ENCODE data around the gene PRKAR2B.

- TF ChIP-seq EZH2 (IDR thresholded peaks at IDR 0.05; ENCODE audit: low read depth, unreplicated experiment): no peak
- no peak for TF ChIP-seq REST (IDR thresholded peaks at IDR 0.05; ENCODE audit: unreplicated experiment)
- TF ChIP-seq, protein P1, sequence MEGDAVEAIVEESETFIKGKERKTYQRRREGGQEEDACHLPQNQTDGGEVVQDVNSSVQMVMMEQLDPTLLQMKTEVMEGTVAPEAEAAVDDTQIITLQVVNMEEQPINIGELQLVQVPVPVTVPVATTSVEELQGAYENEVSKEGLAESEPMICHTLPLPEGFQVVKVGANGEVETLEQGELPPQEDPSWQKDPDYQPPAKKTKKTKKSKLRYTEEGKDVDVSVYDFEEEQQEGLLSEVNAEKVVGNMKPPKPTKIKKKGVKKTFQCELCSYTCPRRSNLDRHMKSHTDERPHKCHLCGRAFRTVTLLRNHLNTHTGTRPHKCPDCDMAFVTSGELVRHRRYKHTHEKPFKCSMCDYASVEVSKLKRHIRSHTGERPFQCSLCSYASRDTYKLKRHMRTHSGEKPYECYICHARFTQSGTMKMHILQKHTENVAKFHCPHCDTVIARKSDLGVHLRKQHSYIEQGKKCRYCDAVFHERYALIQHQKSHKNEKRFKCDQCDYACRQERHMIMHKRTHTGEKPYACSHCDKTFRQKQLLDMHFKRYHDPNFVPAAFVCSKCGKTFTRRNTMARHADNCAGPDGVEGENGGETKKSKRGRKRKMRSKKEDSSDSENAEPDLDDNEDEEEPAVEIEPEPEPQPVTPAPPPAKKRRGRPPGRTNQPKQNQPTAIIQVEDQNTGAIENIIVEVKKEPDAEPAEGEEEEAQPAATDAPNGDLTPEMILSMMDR (conservative IDR thresholded peaks at IDR 0.05; ENCODE audit: low read depth in 2 of 2): no peak
Measured at GRCh38 chr7:107162475-107162874, 118.0 kb downstream of the PRKAR2B start.

Data from GM23338 (cell line).